ENCODE results near the gene CPA5.

- TF ChIP-seq CTCF (IDR thresholded peaks at IDR 0.05) = no peak
- no peak for TF ChIP-seq POLR2A (IDR thresholded peaks at IDR 0.05)
- no peak for TF ChIP-seq EP300 (IDR thresholded peaks at IDR 0.05)
These were observed 44.8 kb upstream of the CPA5 start for GRCh38 chr7:130299866-130300265.

Data from tibial nerve (tissue), 4 donors.